GM18499 (cell line): Measurements from ENCODE around the gene POLDIP2.
A peak's percentile ranks its signal among the peaks of the same experiment; 100 is the strongest.

Experiments used
- ATAC-seq: cut with Tn5 transposase; IDR thresholded peaks from one replicate; pipeline ENCODE4 v1.9.1; 2021; ENCODE audit warnings: moderate number of reproducible peaks; ENCODE audit not compliant: insufficient read depth, unreplicated experiment

Gene POLDIP2, protein sequence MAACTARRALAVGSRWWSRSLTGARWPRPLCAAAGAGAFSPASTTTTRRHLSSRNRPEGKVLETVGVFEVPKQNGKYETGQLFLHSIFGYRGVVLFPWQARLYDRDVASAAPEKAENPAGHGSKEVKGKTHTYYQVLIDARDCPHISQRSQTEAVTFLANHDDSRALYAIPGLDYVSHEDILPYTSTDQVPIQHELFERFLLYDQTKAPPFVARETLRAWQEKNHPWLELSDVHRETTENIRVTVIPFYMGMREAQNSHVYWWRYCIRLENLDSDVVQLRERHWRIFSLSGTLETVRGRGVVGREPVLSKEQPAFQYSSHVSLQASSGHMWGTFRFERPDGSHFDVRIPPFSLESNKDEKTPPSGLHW

DNA sequence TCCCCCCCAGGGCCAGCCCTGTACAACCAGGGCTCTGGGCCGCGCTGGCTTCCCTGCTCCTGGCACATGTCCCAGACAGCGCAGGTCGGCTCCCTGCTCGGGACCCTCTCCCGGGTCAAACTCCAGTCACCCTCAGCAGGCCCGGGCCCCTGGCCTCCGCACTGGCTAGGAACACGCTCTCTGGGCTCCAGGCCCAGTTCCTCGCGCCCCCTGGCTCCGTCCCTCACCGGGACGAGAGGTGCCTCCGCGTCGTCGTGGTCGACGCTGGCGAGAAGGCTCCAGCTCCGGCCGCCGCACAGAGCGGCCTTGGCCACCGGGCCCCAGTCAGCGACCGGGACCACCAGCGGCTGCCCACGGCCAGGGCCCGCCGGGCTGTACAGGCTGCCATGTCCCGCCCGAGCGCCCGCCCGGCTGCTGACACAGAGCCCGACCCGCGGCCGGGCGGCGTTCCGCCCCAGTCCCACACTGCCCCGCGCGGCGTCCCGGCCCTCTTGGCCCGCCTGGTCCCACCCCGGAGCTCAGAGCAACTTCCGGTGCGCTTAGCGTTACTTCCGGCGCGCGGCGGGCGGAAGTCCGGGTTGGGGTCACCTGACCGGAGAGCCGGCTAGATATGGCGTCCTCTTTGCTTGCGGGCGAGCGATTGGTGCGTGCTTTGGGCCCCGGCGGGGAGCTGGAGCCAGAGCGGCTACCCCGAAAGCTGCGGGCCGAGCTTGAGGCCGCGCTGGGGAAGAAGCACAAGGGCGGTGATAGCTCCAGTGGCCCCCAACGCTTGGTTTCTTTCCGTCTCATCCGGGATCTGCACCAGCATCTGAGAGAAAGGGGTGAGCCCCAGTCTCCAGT lies at the start of gene POLDIP2:
TSS of gene POLDIP2 (minus strand) at position 467 of the 840 bp plus-strand sequence. CDS start at position 388, 79 bp downstream.
- peak; percentile 58 for ATAC-seq

DNA sequence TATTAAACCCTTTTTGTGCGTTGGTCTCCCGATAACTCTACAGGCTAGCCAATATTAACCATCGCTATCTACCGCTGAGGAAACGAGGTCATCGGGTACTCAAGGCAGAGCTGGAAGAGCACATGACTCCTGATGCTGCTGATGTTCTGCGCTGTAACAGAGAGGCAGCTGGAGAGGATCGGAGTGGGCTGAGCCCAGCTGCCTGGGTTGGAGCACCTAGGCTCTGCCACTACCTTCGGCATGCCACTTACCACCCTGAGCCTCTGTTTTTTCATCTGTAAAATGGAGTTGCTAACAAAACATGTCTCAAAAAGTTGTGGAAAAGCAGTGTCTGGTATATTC lies 49.1 kb upstream of the POLDIP2 start:
- no peak for ATAC-seq

DNA sequence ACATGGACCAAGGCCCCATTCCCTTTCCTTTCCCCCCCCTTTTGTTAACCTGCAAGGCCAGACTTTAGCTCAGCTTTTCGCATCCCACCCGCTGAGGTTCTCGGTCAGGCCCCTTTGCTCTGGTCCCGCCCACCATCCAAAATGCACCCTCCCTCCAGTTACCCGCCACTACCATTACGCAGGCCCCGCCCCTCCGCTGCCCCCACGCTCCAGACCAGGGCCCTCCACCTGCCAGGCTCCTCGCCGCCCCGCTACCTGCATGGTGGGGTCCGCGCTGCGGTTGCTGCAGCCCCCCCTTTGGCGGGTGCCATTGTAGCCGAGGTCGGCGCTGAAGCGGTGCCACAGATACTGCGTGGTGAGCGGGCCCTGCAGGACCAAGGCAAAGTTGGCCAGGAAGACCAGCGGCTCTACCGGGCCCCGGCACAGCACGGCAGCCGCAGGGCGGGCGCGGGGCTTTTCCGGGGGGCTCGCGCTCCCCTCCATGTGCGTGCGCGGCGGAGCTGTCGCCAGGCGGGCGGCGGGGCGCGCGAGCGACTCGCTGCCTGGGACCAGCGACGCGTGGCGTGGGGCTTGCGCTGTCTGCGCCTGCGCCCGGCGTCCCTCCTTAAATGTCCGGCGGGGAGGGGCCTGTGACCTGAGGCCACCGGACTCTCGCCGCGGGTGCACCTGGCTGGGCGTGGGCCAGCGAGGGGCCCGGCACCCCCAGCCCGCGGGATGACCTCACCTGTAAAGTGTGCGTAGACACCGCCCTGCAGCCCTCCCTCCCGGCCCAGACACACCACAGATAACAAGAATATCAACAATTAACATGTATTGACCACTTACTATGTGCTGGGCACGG lies 48.5 kb upstream of the POLDIP2 start, which contains the start of gene SLC46A1:
TSS of gene SLC46A1 (minus strand) at position 581 of the 841 bp plus-strand sequence. CDS start at position 483, 98 bp downstream.
- ATAC-seq, result no peak

DNA sequence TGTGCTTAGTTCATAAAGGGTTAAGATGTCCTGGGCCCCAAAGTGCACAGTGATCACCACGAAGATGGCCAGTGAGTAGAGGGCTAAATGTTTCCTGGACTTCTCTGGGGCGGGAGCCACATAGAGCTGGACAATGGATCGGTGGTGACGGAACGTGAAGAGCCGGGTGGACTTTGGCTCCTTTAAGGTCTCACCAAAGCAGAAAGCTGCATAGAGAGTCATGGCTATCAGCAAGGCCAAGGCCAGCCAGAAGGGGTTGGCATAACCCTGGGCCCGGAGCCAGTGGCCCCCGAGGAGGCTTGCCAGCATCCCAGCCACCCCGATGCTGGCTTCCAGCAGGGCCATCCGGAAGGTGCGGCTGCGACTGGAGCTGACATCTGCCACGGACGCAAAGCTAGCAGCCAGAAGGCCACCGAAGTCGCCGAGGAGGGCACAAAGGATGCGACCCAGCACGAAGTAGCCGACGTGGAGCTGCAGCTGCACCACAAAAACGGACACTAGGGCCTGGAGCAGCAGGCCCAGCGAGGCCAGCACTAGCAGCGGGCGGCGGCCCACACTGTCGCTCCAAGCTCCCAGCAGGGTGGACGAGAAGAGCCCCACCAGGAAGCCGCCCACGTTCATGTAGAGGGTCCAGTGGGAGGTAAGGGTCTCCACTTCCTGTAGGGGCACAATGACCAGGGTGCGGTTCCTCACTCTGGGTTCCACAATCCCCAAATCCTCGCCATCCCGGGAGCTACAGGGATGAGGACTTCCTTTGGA lies 47.7 kb upstream of the POLDIP2 start:
- ATAC-seq, result no peak

DNA sequence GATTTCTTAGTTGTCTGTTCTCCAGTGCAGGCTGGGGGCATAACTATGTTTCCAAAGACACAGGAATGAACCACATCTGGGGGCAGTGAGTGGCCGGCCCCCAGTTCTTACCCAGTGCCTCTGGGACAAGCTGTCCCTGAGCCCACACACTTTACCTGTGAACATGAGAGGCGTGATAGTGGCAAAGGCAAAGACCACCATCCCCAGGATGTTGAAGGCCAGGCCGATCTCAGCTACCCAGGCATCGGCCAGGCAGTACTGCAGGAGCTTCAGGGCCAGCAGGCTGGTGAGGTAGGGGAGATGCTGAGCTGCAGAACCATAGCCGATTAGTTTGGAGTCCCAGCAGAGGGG lies 47.1 kb upstream of the POLDIP2 start:
- no peak for ATAC-seq

DNA sequence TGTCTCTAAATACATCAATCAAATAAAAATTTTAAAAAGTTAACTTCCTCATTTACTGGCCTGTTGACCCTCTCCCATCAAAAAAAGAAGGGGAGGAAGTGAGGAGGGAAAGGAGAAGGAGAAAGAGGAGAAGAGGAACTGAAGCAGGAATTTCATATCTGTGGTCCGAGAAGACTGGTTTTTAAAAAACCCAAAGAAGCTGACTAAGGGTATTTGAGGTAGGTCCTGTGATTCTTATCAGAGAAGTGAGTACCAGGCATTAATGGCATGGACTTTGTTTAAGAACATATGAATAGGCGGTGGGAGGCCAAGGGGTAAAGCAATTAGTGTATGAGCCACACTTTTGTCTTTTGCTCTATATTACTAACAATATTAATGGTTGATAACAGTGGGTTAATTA lies 46.7 kb upstream of the POLDIP2 start:
- ATAC-seq, result no peak

DNA sequence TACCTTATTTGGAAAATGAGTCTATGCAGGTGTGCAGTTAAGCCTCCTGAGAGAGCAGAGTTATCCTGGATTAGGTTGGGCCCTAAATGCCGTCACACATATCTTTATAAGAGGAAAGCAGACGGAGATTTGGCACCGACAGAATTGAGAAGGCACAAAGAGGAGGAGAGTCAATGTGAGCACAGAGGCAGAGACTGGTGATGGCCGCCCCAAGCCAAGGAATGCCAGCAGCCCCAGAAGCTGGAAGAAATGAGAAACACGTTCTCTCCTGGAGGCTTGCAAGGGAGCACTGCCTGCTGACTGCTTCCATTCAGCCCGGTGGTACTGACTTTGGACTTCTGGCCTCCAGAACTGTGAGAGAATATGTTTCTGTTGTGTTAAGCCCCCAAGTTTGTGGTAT lies 45.5 kb upstream of the POLDIP2 start:
- no peak for ATAC-seq

DNA sequence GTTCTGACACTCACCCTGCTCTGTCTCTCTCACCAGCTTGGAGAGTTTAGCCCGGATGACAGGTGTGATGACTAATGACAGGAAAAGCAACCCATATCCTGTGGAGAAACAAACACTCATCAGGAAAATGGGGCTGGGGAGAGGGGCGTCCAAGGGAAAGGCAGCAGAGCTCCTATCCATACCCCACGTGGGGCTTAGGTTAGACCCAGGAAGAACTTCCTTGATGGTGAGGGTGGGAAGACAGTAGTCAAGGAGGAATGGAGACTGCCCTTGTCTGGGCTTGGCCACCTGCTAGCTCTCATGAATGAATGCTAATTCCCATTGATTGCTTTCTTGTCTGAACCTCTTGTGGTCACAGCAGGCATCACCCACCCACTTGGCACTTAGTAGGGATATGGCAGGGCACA lies 44.9 kb upstream of the POLDIP2 start:
- no peak for ATAC-seq

DNA sequence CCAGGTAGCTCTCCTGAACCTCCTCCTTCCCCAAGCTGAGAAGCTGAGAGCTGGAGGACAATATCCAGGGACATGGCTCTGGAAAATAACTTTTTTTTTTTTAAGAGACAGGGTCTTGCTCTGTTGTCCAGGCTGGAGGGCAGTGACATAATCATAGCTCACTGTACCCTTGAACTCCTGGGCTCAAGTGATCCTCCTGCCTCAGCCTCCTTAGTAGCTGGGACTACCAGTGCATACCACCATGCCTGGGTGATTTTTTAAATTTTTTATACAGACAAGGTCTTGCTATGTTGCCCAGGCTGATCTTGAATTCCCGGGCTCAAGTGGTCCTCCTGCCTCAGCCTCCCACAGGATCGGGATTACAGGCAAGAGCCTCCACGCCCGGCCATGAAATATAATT lies 42.5 kb upstream of the POLDIP2 start:
- ATAC-seq, result no peak

DNA sequence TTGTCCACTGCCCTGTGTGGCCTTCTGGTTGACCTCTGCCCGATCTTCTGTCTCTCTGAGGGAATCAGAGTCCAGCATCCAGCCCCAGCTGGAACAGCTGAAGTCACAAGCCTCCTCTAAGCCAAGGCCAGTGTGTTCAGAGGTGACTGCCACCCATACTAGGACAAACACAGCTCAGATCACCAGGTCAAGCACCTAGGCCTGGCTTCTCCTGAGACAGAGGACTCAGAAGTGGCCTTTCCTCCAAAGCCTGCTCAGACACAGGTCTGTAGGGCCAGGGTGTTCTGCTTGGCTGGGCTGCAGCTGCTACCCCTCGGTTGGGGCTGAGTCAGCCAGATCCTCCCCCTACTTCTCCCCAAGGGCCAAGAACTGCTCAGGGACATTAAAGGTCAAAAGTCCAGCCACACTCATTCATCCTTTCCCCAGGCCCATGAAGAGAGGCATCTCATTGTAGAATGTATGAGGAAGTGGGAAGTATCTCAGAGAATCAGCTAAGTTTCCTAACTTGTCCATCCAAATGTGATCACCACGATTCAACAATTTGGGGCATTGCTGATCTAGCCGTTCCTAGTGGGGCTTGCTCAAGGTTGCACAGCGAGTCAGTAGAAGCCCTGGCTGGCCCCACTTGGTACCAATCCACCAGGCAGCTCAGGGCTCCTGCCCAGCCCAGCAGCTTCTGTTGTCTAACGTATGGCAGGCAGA lies 41.1 kb upstream of the POLDIP2 start:
- ATAC-seq, result no peak

DNA sequence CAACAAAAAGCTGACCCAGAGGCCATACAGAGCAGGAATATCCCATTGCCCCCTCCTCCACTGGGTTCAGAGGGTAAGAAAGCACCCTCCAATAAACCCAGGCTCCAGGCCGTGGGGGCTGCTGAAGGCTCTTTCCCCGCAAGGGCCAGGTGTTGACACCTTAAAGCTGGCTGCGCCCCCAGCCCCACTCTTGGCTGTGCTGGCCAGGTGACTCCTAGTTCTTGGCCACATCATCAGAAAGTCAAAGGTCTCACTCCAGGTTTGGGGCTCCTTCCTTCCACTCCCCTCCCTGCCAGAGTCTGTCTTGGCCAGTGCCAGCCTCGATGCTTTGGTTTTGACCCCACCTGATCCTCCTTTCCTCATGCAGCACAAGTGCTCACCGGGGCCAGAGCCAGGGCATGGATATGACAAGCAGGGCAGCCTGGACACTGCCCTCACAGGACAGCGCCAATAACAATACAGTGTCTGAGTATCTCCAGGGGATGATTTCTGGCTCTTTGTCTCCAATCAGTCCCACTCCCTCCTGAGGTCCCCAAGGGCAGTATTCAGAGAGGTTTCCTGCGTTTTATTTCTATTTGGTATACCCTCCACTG lies 40.5 kb upstream of the POLDIP2 start:
- no peak for ATAC-seq

DNA sequence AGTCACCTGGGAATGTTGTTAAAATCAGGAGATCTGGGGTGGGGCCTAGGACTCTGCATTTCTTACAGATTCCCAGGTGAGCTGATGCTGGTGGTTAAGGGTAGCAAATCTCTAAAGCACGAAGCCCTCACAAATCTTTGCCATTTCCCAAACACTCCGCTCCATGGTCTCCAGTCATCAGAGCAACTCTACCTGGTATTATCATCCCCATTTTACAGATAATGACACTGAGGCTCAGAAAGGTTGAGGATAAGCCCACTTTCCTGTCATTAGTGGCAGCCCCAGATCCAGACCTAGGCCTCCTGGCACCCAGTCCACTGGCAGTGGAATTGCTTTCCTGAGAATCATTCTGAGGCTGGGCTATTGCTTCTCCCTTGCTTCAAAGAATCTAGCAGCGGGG lies 39.9 kb upstream of the POLDIP2 start:
- no peak for ATAC-seq

DNA sequence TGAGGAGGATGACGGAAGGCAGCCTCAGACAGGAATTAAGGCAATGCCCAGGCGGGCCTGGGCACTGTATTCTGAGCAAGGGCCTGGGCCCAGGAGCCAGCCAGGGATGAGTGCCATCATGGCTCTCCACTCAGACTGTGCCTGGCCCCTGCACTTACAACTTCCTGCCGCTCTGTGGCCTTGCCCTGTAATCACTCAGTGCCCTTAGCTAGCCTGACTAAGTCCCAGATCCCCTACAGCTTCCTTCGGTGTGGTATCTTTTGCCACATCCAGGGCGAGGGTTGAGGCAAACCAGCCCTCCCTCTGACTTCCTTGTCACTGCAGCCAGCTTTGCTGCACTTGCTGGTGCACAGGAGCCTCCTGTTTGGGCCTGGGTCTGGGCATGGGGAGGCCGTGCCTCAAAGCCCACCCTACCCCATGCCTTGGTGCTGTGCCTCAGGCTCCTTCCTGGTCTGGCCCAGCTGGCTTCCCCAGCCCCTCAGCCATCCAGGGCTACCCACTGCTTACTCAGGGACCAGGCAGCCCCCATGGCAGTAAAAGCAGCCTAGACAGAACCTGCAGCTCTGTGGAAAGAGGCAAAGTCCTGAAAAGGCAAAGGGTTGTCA lies 39.4 kb upstream of the POLDIP2 start:
- ATAC-seq, result no peak

DNA sequence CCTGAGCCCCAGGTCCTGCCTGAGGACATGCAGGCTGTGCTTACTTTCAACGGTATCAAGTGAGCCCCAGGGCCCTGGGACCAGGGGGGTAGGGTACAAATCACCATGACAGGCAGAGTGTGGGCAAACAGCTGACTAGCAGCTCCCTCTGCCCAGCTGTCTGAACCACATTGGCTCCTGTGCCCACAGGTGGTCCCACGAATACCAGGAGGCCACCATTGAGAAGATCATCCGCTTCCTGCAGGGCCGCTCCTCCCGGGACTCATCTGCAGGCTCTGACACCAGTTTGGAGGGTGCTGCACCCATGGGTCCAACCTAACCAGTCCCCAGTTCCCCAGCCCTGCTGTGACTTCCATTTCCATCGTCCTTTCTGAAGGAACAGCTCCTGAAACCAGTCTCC lies 38.6 kb upstream of the POLDIP2 start:
- no peak for ATAC-seq

DNA sequence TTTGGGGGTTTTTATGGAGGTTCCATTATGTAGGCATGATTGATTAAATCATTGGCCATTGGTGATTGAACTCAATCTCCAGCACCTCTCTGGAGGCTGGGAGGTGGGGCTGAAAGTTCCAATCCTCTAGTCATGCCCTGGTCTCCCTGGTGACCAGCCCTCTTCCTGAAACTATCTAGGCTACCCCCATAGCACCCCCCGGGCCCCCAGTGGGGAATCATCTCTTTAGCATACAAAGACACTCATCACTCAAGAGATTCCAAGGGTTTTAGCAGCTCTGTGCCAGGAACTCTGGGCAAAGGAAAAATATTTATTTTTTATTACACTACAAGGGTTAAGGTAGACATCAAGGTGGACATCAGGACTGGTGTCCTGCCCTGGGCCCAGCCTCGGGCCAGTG lies 38.1 kb upstream of the POLDIP2 start:
- ATAC-seq, result no peak

DNA sequence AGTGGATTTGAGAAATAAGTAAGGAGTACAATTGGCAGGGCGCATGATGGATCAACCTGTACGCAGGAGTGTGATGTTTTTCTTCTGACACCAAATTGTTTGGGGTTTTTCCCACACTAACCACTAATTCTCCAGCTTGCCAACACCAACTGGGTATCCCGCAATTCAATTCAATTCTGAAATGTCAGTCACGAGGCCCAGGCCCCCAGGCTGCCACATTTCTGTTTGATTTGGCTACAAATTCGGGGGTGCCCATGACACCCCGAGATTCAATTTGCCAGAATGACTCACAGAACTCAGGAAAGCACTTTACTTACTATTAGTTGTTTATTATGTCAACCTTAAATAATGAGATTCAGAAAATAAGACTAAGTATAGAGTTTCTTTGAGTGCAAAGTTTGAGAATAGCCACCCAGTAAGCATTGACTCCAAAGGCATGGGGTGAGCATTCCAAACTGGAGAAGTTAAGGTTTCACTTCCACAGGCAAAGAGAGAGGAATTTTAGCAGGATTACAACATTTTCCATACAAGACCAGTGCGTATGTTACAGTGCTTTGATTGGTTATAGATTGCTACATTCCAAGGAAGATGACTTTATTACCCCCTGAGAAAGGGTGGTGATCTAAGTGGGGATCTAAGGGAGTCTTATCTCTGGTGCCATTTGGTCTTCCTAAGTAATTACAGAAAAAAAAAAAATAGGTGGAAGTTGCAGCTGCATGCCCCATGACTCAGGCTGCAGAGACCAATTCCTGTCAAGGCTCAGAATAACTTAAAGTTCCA lies 37.2 kb upstream of the POLDIP2 start:
- no peak for ATAC-seq

DNA sequence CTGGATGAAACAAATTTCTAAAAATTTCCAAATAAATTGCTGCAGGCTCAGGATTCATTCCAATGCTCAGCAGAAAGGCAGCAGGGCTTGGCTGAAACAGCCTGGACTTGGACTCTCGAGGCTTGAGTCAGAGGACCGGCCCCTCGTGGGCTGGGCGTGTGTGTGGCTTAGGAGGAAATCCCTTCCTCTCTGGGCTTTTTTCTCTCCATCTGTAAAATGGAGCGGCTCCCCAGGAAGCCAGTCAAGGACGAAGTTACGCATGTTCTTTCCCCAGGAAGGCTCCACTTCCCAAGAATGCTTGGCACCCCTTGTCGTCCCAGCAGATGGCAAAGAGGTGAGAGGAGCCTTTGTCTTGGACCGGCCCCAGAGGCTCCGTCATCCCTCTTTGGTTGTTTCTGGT lies 35.2 kb upstream of the POLDIP2 start:
- no peak for ATAC-seq

DNA sequence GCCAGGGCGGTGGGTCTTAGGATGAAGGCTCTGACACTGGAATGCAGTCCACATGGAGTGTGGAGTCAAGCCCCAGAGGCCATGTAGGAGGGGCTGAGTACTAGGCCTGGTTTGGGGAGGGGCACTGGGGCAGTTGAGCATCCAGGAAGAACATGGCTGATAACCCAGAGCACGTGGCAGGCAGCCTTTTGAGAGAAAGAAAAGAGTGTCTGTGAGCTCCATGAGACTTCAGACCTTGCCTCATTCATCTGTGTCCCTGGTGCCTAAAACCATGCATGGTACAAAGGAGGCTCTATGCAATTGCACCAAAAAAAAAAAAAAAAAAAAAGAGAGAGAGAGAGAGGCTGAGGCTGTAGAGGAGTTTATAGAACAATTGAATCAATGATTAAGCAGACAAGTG lies 34.1 kb upstream of the POLDIP2 start:
- ATAC-seq, result no peak
